GM23338 (cell line): Measurements from ENCODE around the gene WFDC12.

Experiments
- CTCF ChIP-seq, 2 experiments: fragments of 200-600 bp in 1 of 2; sonication (generic) in 1 of 2; conservative IDR thresholded peaks; 2 replicates each; pipeline versions ENCODE4 v1.5.1 to v1.6.1; 2016 to 2017; ENCODE audit warnings: antibody characterized with exemption in 2 of 2, low read depth in 2 of 2, mild to moderate bottlenecking in 2 of 2, moderate library complexity in 1 of 2
- EZH2 ChIP-seq: fragments of 200-600 bp; sonication (generic); IDR thresholded peaks from one replicate; pipeline ENCODE4 v1.8.0; 2017; ENCODE audit warnings: antibody characterized with exemption, mild to moderate bottlenecking, low read depth; ENCODE audit not compliant: unreplicated experiment

DNA sequence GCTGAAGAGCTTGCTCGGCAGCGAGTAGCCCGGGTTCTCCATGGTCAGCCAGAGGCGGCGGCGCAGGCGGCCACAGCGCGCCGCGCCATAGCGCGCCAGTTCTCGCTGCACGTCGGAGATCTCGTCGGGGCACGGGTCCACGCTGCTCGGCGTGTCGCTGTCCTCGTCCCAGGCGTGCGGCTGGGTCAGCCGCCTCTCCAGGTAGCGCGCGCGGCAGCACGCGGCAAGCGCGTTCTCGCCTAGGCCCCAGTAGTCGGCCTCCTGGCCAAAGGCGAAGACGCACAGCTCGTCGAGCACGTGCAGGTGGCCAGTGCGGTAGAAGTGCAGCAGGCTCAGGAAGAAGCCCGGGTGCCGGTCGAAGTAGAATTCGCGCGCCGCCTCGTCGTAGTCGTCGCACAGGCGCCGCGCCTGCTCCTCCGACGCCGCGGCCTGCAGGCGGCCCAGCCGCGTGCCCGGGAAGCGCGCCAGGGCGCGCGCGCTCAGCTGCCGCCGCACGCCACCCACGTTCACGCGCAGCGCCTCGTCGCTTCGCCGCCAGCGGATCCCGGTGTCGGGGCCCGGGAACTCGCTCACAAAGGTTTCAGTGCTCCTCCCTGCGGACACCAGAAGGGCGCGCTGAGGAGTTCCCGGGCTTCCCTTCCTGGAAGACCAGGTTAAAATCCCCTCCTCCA lies 26.0 kb downstream of the WFDC12 start:
- peak; percentile 37 to 62 for TF ChIP-seq CTCF (conservative IDR thresholded peaks at IDR 0.05; ENCODE audit: low read depth in 2 of 2)
- no peak for TF ChIP-seq EZH2
